ENCODE measurements around the gene SH3RF3. TPM values are rescaled to one million over a fixed set of nuclear protein-coding genes. Genes with fewer than 3 reads are reported as not detected.

The SH3RF3 gene
- total and polyA plus RNA-seq, 2 donors (not counting 1 experiment from before 2014, with no cell fraction given), result 8.3 to 10.1 TPM

DNA sequence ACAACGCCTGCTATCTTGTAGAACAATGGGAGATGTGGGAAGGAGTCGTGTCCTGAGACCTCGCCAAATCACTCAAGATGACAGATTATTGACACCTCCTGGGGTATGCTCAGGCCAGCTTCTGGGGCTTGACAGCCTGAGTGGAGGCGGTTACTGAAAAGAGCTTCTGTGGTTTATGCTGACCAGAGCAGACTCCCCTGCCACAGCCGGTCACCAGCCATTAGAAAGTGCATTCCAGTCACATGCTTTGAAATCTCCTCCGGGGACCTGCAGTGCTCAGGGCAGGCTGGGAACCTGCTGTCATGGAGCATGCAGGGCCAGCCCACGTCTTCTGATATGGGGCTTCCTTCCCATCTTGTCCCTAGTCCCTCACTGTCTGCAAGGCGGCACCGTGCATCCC, 268.9 kb downstream of the SH3RF3 start:
- H2AFZ ChIP-seq (ENCODE audit: low read length), result no peak overlapping the region
- H3K4me3 ChIP-seq (replicated peaks in 1 of 4; ENCODE audit: control extremely low read depth in 1 of 4, insufficient read depth in 1 of 4, low read depth in 3 of 4, low read length in 4 of 4), result no peak overlapping the region
- no peak for DNase-seq (ENCODE audit: low read depth in 2 of 2)
- no peaks in the 10 kb centered on the region for H4K20me1 ChIP-seq (ENCODE audit: control insufficient read depth, extremely low read depth, insufficient read depth, low read length)
- H3K79me2 ChIP-seq (ENCODE audit: control insufficient read depth, insufficient read depth, low read length), result no peaks in the 10 kb centered on the region
- no peaks in the 10 kb centered on the region for H3K4me1 ChIP-seq (ENCODE audit: control insufficient read depth, extremely low read depth, insufficient read depth, low read length)
- H3K27me3 ChIP-seq (ENCODE audit: control insufficient read depth, insufficient read depth, low read length), result no peaks in the 10 kb centered on the region
- H3K4me2 ChIP-seq (ENCODE audit: extremely low read depth, insufficient read depth, low read length), result no peak overlapping the region
- peaks cover 9% of the 10 kb centered on the region for H3K36me3 ChIP-seq (ENCODE audit: control insufficient read depth, insufficient read depth, low read length)
- no peak overlapping the region for H3K9ac ChIP-seq (ENCODE audit: insufficient read depth, low read length)
- no peak overlapping the region for H3K27ac ChIP-seq (ENCODE audit: insufficient read depth, low read length)
- TF ChIP-seq, protein P1, sequence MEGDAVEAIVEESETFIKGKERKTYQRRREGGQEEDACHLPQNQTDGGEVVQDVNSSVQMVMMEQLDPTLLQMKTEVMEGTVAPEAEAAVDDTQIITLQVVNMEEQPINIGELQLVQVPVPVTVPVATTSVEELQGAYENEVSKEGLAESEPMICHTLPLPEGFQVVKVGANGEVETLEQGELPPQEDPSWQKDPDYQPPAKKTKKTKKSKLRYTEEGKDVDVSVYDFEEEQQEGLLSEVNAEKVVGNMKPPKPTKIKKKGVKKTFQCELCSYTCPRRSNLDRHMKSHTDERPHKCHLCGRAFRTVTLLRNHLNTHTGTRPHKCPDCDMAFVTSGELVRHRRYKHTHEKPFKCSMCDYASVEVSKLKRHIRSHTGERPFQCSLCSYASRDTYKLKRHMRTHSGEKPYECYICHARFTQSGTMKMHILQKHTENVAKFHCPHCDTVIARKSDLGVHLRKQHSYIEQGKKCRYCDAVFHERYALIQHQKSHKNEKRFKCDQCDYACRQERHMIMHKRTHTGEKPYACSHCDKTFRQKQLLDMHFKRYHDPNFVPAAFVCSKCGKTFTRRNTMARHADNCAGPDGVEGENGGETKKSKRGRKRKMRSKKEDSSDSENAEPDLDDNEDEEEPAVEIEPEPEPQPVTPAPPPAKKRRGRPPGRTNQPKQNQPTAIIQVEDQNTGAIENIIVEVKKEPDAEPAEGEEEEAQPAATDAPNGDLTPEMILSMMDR (conservative IDR thresholded peaks at IDR 0.05 in 1 of 2, IDR thresholded peaks at IDR 0.05 in 1 of 2; ENCODE audit: low read depth in 1 of 2, low read length in 2 of 2), result no peak
- TF ChIP-seq EZH2 (IDR thresholded peaks at IDR 0.05; ENCODE audit: low read length, missing control alignments), result no peak
- no peaks in the 10 kb centered on the region for H3K9me3 ChIP-seq (ENCODE audit: control insufficient read depth, insufficient read depth, low read depth, low read length)

DNA sequence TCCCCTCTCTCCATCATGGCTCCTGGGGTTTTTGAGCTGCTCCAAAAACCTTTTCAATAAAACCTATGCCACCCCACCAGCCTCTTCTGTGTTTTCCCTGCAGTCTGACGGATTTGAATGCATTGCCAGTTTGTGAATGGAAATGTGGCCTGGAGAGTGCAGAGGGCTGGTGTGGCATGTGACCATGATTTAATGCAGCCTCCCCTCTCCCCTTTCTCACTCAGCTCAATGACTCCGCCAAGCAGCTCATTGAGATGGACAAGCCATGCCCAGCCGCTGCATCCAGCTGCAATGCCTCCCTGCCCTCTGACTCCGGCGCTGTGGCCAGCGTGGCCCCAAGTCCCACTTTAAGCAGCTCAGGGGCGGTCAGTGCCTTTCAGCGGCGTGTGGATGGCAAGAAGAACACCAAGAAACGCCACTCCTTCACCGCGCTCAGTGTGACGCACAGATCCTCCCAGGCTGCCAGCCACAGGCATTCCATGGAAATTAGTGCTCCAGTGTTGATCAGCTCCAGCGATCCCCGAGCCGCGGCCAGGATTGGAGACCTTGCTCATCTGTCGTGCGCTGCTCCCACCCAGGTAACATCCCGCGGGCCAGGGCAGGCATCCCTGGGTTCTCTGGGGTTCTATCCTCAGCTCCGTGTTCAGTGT, 269.5 kb downstream of the SH3RF3 start:
- TF ChIP-seq, protein P1 (conservative IDR thresholded peaks at IDR 0.05 in 1 of 2, IDR thresholded peaks at IDR 0.05 in 1 of 2; ENCODE audit: low read depth in 1 of 2, low read length in 2 of 2), result no peak
- no peak for TF ChIP-seq EZH2 (IDR thresholded peaks at IDR 0.05; ENCODE audit: low read length, missing control alignments)
- DNase-seq (ENCODE audit: low read depth in 2 of 2), result peak in 1 of 2 donors; percentile 38
- Histone ChIP-seq H3K9me3 (ENCODE audit: control insufficient read depth, insufficient read depth, low read depth, low read length) (no peaks in the 10 kb centered on the region), H4K20me1 (ENCODE audit: control insufficient read depth, extremely low read depth, insufficient read depth, low read length) (no peaks in the 10 kb centered on the region), H3K4me2 (ENCODE audit: extremely low read depth, insufficient read depth, low read length) (no peak overlapping the region), H3K4me3 (replicated peaks in 1 of 4; ENCODE audit: control extremely low read depth in 1 of 4, insufficient read depth in 1 of 4, low read depth in 3 of 4, low read length in 4 of 4) (no peak overlapping the region), H3K9ac (ENCODE audit: insufficient read depth, low read length) (no peak overlapping the region), H3K27me3 (ENCODE audit: control insufficient read depth, insufficient read depth, low read length) (no peaks in the 10 kb centered on the region), H3K4me1 (ENCODE audit: control insufficient read depth, extremely low read depth, insufficient read depth, low read length) (no peaks in the 10 kb centered on the region), H3K36me3 (ENCODE audit: control insufficient read depth, insufficient read depth, low read length) (peaks cover 9% of the 10 kb centered on the region), H2AFZ (ENCODE audit: low read length) (no peak overlapping the region), H3K79me2 (ENCODE audit: control insufficient read depth, insufficient read depth, low read length) (no peaks in the 10 kb centered on the region), H3K27ac (ENCODE audit: insufficient read depth, low read length) (no peak overlapping the region)

DNA sequence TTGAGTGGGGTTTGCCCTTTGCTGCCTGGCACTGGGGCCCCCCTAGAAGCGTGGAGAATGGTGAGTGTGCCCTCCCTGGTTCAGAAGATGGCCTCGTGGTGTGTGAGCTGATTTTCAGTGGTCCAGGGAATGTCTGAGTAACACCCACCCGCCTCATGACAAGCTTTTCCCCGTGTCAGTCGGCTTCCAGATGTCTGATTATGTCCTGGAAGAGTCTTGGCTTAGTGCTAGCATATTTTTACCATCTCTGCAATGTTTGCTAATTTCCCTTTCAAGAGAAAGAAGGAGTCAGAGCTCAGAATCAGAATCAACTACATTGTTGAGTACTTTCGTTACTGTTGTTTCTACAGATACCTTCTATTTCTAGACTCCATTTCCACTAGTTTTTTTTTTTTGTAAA, 270.1 kb downstream of the SH3RF3 start:
- Histone ChIP-seq H3K9me3 (ENCODE audit: control insufficient read depth, insufficient read depth, low read depth, low read length) (no peaks in the 10 kb centered on the region), H4K20me1 (ENCODE audit: control insufficient read depth, extremely low read depth, insufficient read depth, low read length) (no peaks in the 10 kb centered on the region), H2AFZ (ENCODE audit: low read length) (no peak overlapping the region), H3K27me3 (ENCODE audit: control insufficient read depth, insufficient read depth, low read length) (no peaks in the 10 kb centered on the region), H3K27ac (ENCODE audit: insufficient read depth, low read length) (no peak overlapping the region), H3K9ac (ENCODE audit: insufficient read depth, low read length) (no peak overlapping the region), H3K4me2 (ENCODE audit: extremely low read depth, insufficient read depth, low read length) (no peak overlapping the region), H3K36me3 (ENCODE audit: control insufficient read depth, insufficient read depth, low read length) (peaks cover 9% of the 10 kb centered on the region), H3K4me3 (replicated peaks in 1 of 4; ENCODE audit: control extremely low read depth in 1 of 4, insufficient read depth in 1 of 4, low read depth in 3 of 4, low read length in 4 of 4) (no peak overlapping the region), H3K4me1 (ENCODE audit: control insufficient read depth, extremely low read depth, insufficient read depth, low read length) (no peaks in the 10 kb centered on the region), H3K79me2 (ENCODE audit: control insufficient read depth, insufficient read depth, low read length) (no peaks in the 10 kb centered on the region)
- peak in 1 of 2 donors; percentile 39 for DNase-seq (ENCODE audit: low read depth in 2 of 2)
- no peak for TF ChIP-seq EZH2 (IDR thresholded peaks at IDR 0.05; ENCODE audit: low read length, missing control alignments)
- TF ChIP-seq, protein P1 (conservative IDR thresholded peaks at IDR 0.05 in 1 of 2, IDR thresholded peaks at IDR 0.05 in 1 of 2; ENCODE audit: low read depth in 1 of 2, low read length in 2 of 2), result no peak

All from fibroblast of lung (primary cell).